Ishikawa (cell line): Measurements from ENCODE around the gene SMAD7.

Experiments
- CEBPB ChIP-seq: IDR thresholded peaks from 2 replicates; pipeline ENCODE4 v1.6.1; 2012
- EGR1 ChIP-seq: IDR thresholded peaks from 2 replicates; pipeline ENCODE4 v1.6.1; 2012
- EP300 ChIP-seq: IDR thresholded peaks from 2 replicates; pipeline ENCODE4 v1.6.1; 2012; ENCODE audit warnings: borderline replicate concordance
- RAD21 ChIP-seq: IDR thresholded peaks from 2 replicates; pipeline ENCODE4 v1.6.1; 2012; ENCODE audit warnings: low read depth
- TAF1 ChIP-seq: IDR thresholded peaks from 2 replicates; pipeline ENCODE4 v1.6.1; 2012; ENCODE audit warnings: low read depth, mild to moderate bottlenecking
- TCF12 ChIP-seq: IDR thresholded peaks from 2 replicates; pipeline ENCODE4 v1.6.1; 2012; ENCODE audit warnings: low read depth
- TEAD4 ChIP-seq: IDR thresholded peaks from 2 replicates; pipeline ENCODE4 v1.6.1; 2012
- YY1 ChIP-seq: IDR thresholded peaks from 2 replicates; pipeline ENCODE4 v1.6.1; 2012; ENCODE audit warnings: low read depth
- TF ChIP-seq, protein P1 (sequence below): IDR thresholded peaks from 2 replicates; pipeline ENCODE4 v1.6.1; 2012
- TF ChIP-seq, protein P2 (sequence below): IDR thresholded peaks from 2 replicates; pipeline ENCODE4 v1.6.1; 2012; ENCODE audit warnings: low read depth, mild to moderate bottlenecking

DNA sequence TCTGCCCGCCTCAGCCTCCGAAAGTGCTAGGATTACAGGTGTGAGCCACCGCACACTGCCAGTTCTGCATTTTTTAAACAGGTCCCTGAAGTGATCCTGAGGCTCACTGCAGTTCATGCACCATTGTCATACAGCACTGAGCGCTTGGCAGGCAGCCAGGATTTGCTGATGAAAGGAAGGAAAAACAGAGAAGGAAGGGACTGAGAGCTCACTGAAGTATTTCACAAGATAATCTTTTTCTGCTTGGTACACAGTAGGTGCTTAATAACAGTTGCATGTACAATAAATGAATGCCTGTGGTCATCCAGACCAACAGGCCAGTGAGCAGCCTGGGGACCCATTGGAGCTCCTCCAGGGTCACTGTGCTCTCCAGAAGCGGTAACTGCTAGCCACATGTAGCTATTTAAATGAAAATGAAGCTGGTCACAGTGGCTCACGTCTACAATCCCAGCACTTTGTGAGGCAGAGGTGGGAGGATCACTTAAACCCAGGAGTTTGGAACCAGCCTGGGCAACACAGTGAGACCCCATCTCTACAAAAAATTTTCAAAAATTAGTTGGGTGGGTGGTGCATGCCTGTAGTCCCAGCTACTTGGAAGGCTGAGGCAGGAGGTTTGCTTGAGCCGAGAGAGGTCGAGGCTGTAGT lies 33.1 kb upstream of the SMAD7 start:
- TF ChIP-seq TEAD4: no peak
- TF ChIP-seq, protein P1, sequence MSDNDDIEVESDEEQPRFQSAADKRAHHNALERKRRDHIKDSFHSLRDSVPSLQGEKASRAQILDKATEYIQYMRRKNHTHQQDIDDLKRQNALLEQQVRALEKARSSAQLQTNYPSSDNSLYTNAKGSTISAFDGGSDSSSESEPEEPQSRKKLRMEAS: no peak
- TF ChIP-seq TAF1: no peak
- no peak for TF ChIP-seq RAD21
- TF ChIP-seq, protein P2, sequence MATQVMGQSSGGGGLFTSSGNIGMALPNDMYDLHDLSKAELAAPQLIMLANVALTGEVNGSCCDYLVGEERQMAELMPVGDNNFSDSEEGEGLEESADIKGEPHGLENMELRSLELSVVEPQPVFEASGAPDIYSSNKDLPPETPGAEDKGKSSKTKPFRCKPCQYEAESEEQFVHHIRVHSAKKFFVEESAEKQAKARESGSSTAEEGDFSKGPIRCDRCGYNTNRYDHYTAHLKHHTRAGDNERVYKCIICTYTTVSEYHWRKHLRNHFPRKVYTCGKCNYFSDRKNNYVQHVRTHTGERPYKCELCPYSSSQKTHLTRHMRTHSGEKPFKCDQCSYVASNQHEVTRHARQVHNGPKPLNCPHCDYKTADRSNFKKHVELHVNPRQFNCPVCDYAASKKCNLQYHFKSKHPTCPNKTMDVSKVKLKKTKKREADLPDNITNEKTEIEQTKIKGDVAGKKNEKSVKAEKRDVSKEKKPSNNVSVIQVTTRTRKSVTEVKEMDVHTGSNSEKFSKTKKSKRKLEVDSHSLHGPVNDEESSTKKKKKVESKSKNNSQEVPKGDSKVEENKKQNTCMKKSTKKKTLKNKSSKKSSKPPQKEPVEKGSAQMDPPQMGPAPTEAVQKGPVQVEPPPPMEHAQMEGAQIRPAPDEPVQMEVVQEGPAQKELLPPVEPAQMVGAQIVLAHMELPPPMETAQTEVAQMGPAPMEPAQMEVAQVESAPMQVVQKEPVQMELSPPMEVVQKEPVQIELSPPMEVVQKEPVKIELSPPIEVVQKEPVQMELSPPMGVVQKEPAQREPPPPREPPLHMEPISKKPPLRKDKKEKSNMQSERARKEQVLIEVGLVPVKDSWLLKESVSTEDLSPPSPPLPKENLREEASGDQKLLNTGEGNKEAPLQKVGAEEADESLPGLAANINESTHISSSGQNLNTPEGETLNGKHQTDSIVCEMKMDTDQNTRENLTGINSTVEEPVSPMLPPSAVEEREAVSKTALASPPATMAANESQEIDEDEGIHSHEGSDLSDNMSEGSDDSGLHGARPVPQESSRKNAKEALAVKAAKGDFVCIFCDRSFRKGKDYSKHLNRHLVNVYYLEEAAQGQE: no peak
- TF ChIP-seq EP300: no peak
- no peak for TF ChIP-seq EGR1
- no peak for TF ChIP-seq TCF12
- TF ChIP-seq YY1: no peak
- no peak for TF ChIP-seq CEBPB
